H1 (cell line): ENCODE results near the gene TMEM221. TPM values are rescaled to one million over a fixed set of nuclear protein-coding genes. Genes with fewer than 3 reads are reported as not detected.

Source experiments
- GTF2F1 ChIP-seq: IDR thresholded peaks from 2 replicates; pipeline ENCODE4 v1.6.1; 2012; ENCODE audit warnings: low read depth, low read length, improper control_type of control experiment, borderline replicate concordance
- KDM1A ChIP-seq: fragments of 200-600, 300-600 bp; sonication (generic); IDR thresholded peaks from 2 replicates; pipeline ENCODE4 v1.7.1; 2016; ENCODE audit warnings: mild to moderate bottlenecking, low read length, borderline replicate concordance
- KDM4A ChIP-seq: IDR thresholded peaks from one replicate; pipeline ENCODE4 v1.7.1; 2012; ENCODE audit warnings: low read depth, mild to moderate bottlenecking, moderate library complexity, low read length, inconsistent platforms; ENCODE audit not compliant: severe bottlenecking
- PHF8 ChIP-seq: fragments of 200-600 bp; sonication (generic); conservative IDR thresholded peaks from 2 replicates; pipeline ENCODE4 v1.7.1; 2012; ENCODE audit warnings: low read depth, mild to moderate bottlenecking, inconsistent platforms, low read length, moderate library complexity
- polyA plus RNA-seq, 7 experiments: library from polyadenylated mRNA; depleted of rRNA in 3 of 7; stranded (reverse) in 5 of 7; unstranded in 2 of 7; fragments of >200 nt in 5 of 7; fragments of 200-250 nt in 2 of 7; gene quantifications; 1 replicate in 5 of 7; 2 replicates in 1 of 7; 4 replicates in 1 of 7; pipeline versions ENCODE4 v1.2.1 to v1.2.3, GENCODE V29; 2011 to 2013; ENCODE audit warnings: missing spikeins in 2 of 7, mixed read lengths in 2 of 7
- total RNA-seq: library from RNA; stranded (reverse); fragmentation: NEBNext Ultra II Directional; extraction: Animal tissue kit (Norgen Biotek cat#: 25700); gene quantifications from 2 replicates; pipeline ENCODE4 v1.2.1, GENCODE V29; 2021
- TF ChIP-seq, protein P1 (sequence below): fragments of 300-600 bp; sonication (generic); IDR thresholded peaks from 2 replicates; pipeline ENCODE4 v1.7.1; 2012; ENCODE audit warnings: low read length, moderate library complexity, mild to moderate bottlenecking, inconsistent platforms; ENCODE audit not compliant: insufficient replicate concordance
- TF ChIP-seq, protein P2 (sequence below): IDR thresholded peaks from 2 replicates; pipeline ENCODE4 v1.6.1; 2012; ENCODE audit warnings: inconsistent platforms

Gene TMEM221
- total and polyA plus RNA-seq, 2 of the 8 experiments (the other 6 are each of a cell fraction or from before 2014, with no cell fraction given): 1.4 to 2.0 TPM

DNA sequence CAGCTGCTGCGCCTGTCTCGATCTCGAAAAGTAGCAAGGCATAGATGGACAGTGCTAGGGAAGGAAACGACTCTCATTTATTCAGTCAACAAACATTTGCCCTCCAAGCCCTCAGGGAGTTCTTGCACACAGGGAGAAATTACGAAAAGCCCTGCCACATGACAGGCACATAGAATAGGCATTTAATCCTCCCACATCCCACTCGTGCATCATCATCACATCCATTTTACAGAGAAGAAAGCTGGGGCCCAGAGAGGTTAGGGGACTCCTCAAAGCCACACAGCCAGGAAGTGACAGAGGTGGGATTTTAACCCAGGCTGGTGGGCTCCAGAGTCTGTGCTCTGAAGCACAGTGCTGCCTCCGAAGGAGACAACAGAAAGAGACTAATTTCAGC, 11.6 kb downstream of the TMEM221 start (continued):
- TF ChIP-seq, protein P1, sequence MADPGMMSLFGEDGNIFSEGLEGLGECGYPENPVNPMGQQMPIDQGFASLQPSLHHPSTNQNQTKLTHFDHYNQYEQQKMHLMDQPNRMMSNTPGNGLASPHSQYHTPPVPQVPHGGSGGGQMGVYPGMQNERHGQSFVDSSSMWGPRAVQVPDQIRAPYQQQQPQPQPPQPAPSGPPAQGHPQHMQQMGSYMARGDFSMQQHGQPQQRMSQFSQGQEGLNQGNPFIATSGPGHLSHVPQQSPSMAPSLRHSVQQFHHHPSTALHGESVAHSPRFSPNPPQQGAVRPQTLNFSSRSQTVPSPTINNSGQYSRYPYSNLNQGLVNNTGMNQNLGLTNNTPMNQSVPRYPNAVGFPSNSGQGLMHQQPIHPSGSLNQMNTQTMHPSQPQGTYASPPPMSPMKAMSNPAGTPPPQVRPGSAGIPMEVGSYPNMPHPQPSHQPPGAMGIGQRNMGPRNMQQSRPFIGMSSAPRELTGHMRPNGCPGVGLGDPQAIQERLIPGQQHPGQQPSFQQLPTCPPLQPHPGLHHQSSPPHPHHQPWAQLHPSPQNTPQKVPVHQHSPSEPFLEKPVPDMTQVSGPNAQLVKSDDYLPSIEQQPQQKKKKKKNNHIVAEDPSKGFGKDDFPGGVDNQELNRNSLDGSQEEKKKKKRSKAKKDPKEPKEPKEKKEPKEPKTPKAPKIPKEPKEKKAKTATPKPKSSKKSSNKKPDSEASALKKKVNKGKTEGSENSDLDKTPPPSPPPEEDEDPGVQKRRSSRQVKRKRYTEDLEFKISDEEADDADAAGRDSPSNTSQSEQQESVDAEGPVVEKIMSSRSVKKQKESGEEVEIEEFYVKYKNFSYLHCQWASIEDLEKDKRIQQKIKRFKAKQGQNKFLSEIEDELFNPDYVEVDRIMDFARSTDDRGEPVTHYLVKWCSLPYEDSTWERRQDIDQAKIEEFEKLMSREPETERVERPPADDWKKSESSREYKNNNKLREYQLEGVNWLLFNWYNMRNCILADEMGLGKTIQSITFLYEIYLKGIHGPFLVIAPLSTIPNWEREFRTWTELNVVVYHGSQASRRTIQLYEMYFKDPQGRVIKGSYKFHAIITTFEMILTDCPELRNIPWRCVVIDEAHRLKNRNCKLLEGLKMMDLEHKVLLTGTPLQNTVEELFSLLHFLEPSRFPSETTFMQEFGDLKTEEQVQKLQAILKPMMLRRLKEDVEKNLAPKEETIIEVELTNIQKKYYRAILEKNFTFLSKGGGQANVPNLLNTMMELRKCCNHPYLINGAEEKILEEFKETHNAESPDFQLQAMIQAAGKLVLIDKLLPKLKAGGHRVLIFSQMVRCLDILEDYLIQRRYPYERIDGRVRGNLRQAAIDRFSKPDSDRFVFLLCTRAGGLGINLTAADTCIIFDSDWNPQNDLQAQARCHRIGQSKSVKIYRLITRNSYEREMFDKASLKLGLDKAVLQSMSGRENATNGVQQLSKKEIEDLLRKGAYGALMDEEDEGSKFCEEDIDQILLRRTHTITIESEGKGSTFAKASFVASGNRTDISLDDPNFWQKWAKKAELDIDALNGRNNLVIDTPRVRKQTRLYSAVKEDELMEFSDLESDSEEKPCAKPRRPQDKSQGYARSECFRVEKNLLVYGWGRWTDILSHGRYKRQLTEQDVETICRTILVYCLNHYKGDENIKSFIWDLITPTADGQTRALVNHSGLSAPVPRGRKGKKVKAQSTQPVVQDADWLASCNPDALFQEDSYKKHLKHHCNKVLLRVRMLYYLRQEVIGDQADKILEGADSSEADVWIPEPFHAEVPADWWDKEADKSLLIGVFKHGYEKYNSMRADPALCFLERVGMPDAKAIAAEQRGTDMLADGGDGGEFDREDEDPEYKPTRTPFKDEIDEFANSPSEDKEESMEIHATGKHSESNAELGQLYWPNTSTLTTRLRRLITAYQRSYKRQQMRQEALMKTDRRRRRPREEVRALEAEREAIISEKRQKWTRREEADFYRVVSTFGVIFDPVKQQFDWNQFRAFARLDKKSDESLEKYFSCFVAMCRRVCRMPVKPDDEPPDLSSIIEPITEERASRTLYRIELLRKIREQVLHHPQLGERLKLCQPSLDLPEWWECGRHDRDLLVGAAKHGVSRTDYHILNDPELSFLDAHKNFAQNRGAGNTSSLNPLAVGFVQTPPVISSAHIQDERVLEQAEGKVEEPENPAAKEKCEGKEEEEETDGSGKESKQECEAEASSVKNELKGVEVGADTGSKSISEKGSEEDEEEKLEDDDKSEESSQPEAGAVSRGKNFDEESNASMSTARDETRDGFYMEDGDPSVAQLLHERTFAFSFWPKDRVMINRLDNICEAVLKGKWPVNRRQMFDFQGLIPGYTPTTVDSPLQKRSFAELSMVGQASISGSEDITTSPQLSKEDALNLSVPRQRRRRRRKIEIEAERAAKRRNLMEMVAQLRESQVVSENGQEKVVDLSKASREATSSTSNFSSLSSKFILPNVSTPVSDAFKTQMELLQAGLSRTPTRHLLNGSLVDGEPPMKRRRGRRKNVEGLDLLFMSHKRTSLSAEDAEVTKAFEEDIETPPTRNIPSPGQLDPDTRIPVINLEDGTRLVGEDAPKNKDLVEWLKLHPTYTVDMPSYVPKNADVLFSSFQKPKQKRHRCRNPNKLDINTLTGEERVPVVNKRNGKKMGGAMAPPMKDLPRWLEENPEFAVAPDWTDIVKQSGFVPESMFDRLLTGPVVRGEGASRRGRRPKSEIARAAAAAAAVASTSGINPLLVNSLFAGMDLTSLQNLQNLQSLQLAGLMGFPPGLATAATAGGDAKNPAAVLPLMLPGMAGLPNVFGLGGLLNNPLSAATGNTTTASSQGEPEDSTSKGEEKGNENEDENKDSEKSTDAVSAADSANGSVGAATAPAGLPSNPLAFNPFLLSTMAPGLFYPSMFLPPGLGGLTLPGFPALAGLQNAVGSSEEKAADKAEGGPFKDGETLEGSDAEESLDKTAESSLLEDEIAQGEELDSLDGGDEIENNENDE: no peak
- peak; percentile 30; the same call in 1 of the 2 replicates for TF ChIP-seq KDM1A
- TF ChIP-seq, protein P2, sequence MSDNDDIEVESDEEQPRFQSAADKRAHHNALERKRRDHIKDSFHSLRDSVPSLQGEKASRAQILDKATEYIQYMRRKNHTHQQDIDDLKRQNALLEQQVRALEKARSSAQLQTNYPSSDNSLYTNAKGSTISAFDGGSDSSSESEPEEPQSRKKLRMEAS: no peak
- no peak for TF ChIP-seq PHF8
- TF ChIP-seq GTF2F1: no peak
- TF ChIP-seq KDM4A: no peak
